H1 (cell line): ENCODE measurements around the gene SEC24A. TPM values are rescaled to one million over a fixed set of nuclear protein-coding genes. Genes with fewer than 3 reads are reported as not detected.

Experiments used
- CTCF ChIA-PET: fragments of 300-600 bp; sonication (Branson Sonifier 250); formaldehyde crosslinking; loops from one replicate; lab custom pipeline; 2021; ENCODE audit not compliant: partially characterized antibody; lab: Charles Lee
- POLR2A ChIA-PET: fragments of 300-600 bp; sonication (Branson Sonifier 250); formaldehyde crosslinking; loops from one replicate; lab custom pipeline; 2021; ENCODE audit warnings: inconsistent platforms; ENCODE audit not compliant: partially characterized antibody; lab: Charles Lee
- DNase-seq, 2 experiments: peaks; one replicate each; pipeline versions ENCODE4 v3.0.0 to v3.0.0-alpha.2; 2010 to 2022; ENCODE audit warnings: low spot score in 2 of 2, low read depth in 1 of 2, mixed read lengths in 1 of 2
- FAIRE-seq: peaks from 2 replicates; lab custom pipeline; 2011; peaks lifted over from hg19 to GRCh38; lab: Jason Lieb, UNC
- H2AFZ ChIP-seq: 2 replicates; pipeline ENCODE4 v1.8.1; 2012; ENCODE audit warnings: low read length, inconsistent platforms
- H2AK5ac ChIP-seq: 2 replicates; pipeline ENCODE4 v1.6.1; 2013; ENCODE audit warnings: low read depth, low read length
- H2BK120ac ChIP-seq: replicated peaks from 2 replicates; pipeline ENCODE3; 2013; ENCODE audit warnings: low read depth, low read length, inconsistent platforms
- H2BK12ac ChIP-seq: 2 replicates; pipeline ENCODE4 v1.6.1; 2013; ENCODE audit warnings: low read depth, low read length
- H2BK15ac ChIP-seq: 2 replicates; pipeline ENCODE4 v1.6.1; 2013; ENCODE audit warnings: low read length
- H2BK20ac ChIP-seq: 2 replicates; pipeline ENCODE4 v1.6.1; 2013; ENCODE audit warnings: low read length
- H2BK5ac ChIP-seq: 2 replicates; pipeline ENCODE4 v1.6.1; 2013; ENCODE audit warnings: low read depth, low read length
- H3K14ac ChIP-seq: 2 replicates; pipeline ENCODE4 v1.6.1; 2013; ENCODE audit warnings: inconsistent platforms; ENCODE audit not compliant: insufficient read length
- H3K18ac ChIP-seq: 2 replicates; pipeline ENCODE4 v1.6.1; 2013; ENCODE audit warnings: low read length; ENCODE audit errors: extremely low read depth
- H3K23ac ChIP-seq: 2 replicates; pipeline ENCODE4 v1.6.1; 2013; ENCODE audit warnings: inconsistent platforms; ENCODE audit not compliant: insufficient read length
- H3K23me2 ChIP-seq: 2 replicates; pipeline ENCODE4 v1.6.1; 2013; ENCODE audit warnings: low read depth, low read length
- H3K27ac ChIP-seq: 2 replicates; pipeline ENCODE4 v1.6.1; 2011; ENCODE audit warnings: low read depth, low read length, inconsistent platforms
- H3K27me3 ChIP-seq, 4 experiments: replicated peaks in 1 of 4; 1 replicate in 1 of 4; 2 replicates in 3 of 4; pipeline versions ENCODE4 v1.6.1 to v1.8.1; 2011 to 2013; ENCODE audit warnings: low read length in 3 of 4, mild to moderate bottlenecking in 3 of 4, inconsistent platforms in 2 of 4, mixed read lengths in 2 of 4, moderate library complexity in 1 of 4; ENCODE audit not compliant: control insufficient read depth in 3 of 4, insufficient read depth in 3 of 4; ENCODE audit errors: extremely low read depth in 1 of 4
- H3K36me3 ChIP-seq, 4 experiments: 2 replicates each; pipeline versions ENCODE4 v1.6.1 to v1.8.1; 2011 to 2013; ENCODE audit warnings: mild to moderate bottlenecking in 4 of 4, low read length in 3 of 4, moderate library complexity in 2 of 4, control low read depth in 1 of 4, inconsistent platforms in 1 of 4; ENCODE audit not compliant: insufficient read depth in 4 of 4, control insufficient read depth in 2 of 4
- H3K4ac ChIP-seq: replicated peaks from 2 replicates; pipeline ENCODE3; 2013; ENCODE audit warnings: low read length, low read depth, mixed read lengths, inconsistent platforms; ENCODE audit not compliant: insufficient read length
- H3K4me1 ChIP-seq, 4 experiments: replicated peaks in 1 of 4; 1 replicate in 1 of 4; 2 replicates in 3 of 4; pipeline versions ENCODE4 v1.6.1 to v1.8.1; 2011 to 2013; ENCODE audit warnings: low read length in 3 of 4, inconsistent platforms in 2 of 4, mixed read lengths in 1 of 4; ENCODE audit not compliant: insufficient read depth in 4 of 4, control insufficient read depth in 3 of 4
- H3K4me2 ChIP-seq, 2 experiments: 2 replicates each; pipeline versions ENCODE4 v1.6.1 to v1.8.1; 2011 to 2013; ENCODE audit warnings: low read depth in 2 of 2, low read length in 2 of 2, control low read depth in 1 of 2, inconsistent platforms in 1 of 2, mild to moderate bottlenecking in 1 of 2; ENCODE audit not compliant: insufficient read depth in 1 of 2
- H3K4me3 ChIP-seq, 4 experiments: fragments of 200-600, 300-600 bp in 1 of 4; sonication (generic), shearing (Covaris generic), sonication (Bioruptor Twin) in 1 of 4; 2 replicates each; pipeline versions ENCODE4 v1.5.1 to v1.8.1; 2011 to 2016; ENCODE audit warnings: low read length in 4 of 4, low read depth in 3 of 4, control low read depth in 2 of 4, inconsistent platforms in 2 of 4, mild to moderate bottlenecking in 2 of 4, mixed read lengths in 1 of 4, moderate library complexity in 1 of 4; ENCODE audit not compliant: insufficient read depth in 2 of 4; ENCODE audit errors: extremely low read depth in 1 of 4
- H3K56ac ChIP-seq: replicated peaks from 2 replicates; pipeline ENCODE3; 2013; ENCODE audit warnings: low read depth, mild to moderate bottlenecking, mixed read lengths, low read length, inconsistent platforms; ENCODE audit not compliant: insufficient read length
- H3K79me1 ChIP-seq: 2 replicates; pipeline ENCODE4 v1.6.1; 2013; ENCODE audit warnings: low read depth, low read length, control low read depth
- H3K79me2 ChIP-seq, 2 experiments: 2 replicates each; pipeline versions ENCODE4 v1.6.1 to v1.8.1; 2012 to 2013; ENCODE audit warnings: low read length in 2 of 2, mild to moderate bottlenecking in 2 of 2, inconsistent platforms in 1 of 2; ENCODE audit not compliant: insufficient read depth in 2 of 2, control insufficient read depth in 1 of 2
- H3K9ac ChIP-seq, 4 experiments: replicated peaks in 1 of 4; 1 replicate in 1 of 4; 2 replicates in 3 of 4; pipeline versions ENCODE4 v1.6.1 to v1.8.1; 2011 to 2013; ENCODE audit warnings: low read depth in 3 of 4, low read length in 3 of 4, control low read depth in 2 of 4, mild to moderate bottlenecking in 2 of 4, moderate library complexity in 2 of 4, inconsistent platforms in 1 of 4; ENCODE audit errors: extremely low read depth in 1 of 4
- H3K9me3 ChIP-seq, 2 experiments: 2 replicates each; pipeline versions ENCODE4 v1.6.1 to v1.8.1; 2012 to 2013; ENCODE audit warnings: mild to moderate bottlenecking in 2 of 2, moderate library complexity in 2 of 2, control low read depth in 1 of 2, inconsistent platforms in 1 of 2, low read depth in 1 of 2, low read length in 1 of 2, mixed read lengths in 1 of 2; ENCODE audit not compliant: insufficient read depth in 2 of 2
- H4K20me1 ChIP-seq, 2 experiments: replicated peaks in 1 of 2; 2 replicates each; pipeline versions ENCODE3 to v1.8.1; 2011 to 2013; ENCODE audit warnings: inconsistent platforms in 2 of 2, low read length in 2 of 2, mild to moderate bottlenecking in 1 of 2; ENCODE audit not compliant: insufficient read depth in 2 of 2, control insufficient read depth in 1 of 2
- H4K5ac ChIP-seq: 2 replicates; pipeline ENCODE4 v1.6.1; 2013; ENCODE audit warnings: low read length, low read depth, mixed read lengths, inconsistent platforms; ENCODE audit not compliant: insufficient read length
- H4K8ac ChIP-seq: 2 replicates; pipeline ENCODE4 v1.8.0; 2013; ENCODE audit warnings: mild to moderate bottlenecking, moderate library complexity, low read length, inconsistent platforms; ENCODE audit not compliant: insufficient read depth; ENCODE audit errors: extremely low read depth
- H4K91ac ChIP-seq: replicated peaks from 2 replicates; pipeline ENCODE3; 2013; ENCODE audit warnings: low read length, mixed read lengths, inconsistent platforms; ENCODE audit not compliant: insufficient read length
- CEBPB ChIP-seq: IDR thresholded peaks from 2 replicates; pipeline ENCODE4 v1.6.1; 2012; ENCODE audit warnings: low read depth, low read length
- CREB1 ChIP-seq: IDR thresholded peaks from 2 replicates; pipeline ENCODE4 v1.6.1; 2012; ENCODE audit warnings: inconsistent platforms
- KDM4A ChIP-seq: IDR thresholded peaks from one replicate; pipeline ENCODE4 v1.7.1; 2012; ENCODE audit warnings: low read depth, mild to moderate bottlenecking, moderate library complexity, low read length, inconsistent platforms; ENCODE audit not compliant: severe bottlenecking
- MAFK ChIP-seq: IDR thresholded peaks from 2 replicates; pipeline ENCODE4 v1.6.1; 2012; ENCODE audit warnings: low read depth, mild to moderate bottlenecking, improper control_type of control experiment, low read length
- RBBP5 ChIP-seq: IDR thresholded peaks from 2 replicates; pipeline ENCODE4 v1.7.1; 2012; ENCODE audit warnings: low read depth, mild to moderate bottlenecking, inconsistent platforms, low read length, moderate library complexity, borderline replicate concordance
- RNF2 ChIP-seq: fragments of 200-900, 300-1000 bp; sonication (generic); IDR thresholded peaks from 2 replicates; pipeline ENCODE4 v1.7.1; 2016; ENCODE audit warnings: borderline replicate concordance, low read depth, mild to moderate bottlenecking, antibody characterized with exemption, low read length; ENCODE audit not compliant: poor library complexity, severe bottlenecking; ENCODE audit errors: missing control alignments
- RXRA ChIP-seq: IDR thresholded peaks from 2 replicates; pipeline ENCODE4 v1.6.1; 2011; ENCODE audit warnings: low read depth, mild to moderate bottlenecking, low read length, moderate library complexity; ENCODE audit not compliant: insufficient read depth
- SIN3A ChIP-seq, 2 experiments: IDR thresholded peaks in 1 of 2; conservative IDR thresholded peaks in 1 of 2; 2 replicates each; pipeline ENCODE4 v1.6.1; 2011 to 2012; ENCODE audit warnings: low read length in 2 of 2, improper control_type of control experiment in 1 of 2, low read depth in 1 of 2, mild to moderate bottlenecking in 1 of 2
- SUZ12 ChIP-seq: fragments of 200-600 bp; sonication (generic); IDR thresholded peaks from 2 replicates; pipeline ENCODE4 v1.6.1; 2012; ENCODE audit warnings: mild to moderate bottlenecking, inconsistent platforms, low read length, moderate library complexity, mixed read lengths
- ZNF274 ChIP-seq: IDR thresholded peaks from 2 replicates; pipeline ENCODE4 v1.7.0; 2012; ENCODE audit warnings: low read length, borderline replicate concordance; ENCODE audit errors: extremely low read depth
- WGBS, 2 experiments: shearing (Covaris generic) in 1 of 2; methylation state at CpG; one replicate each; pipeline versions ENCODE4 v1.1.6 to v1.1.7; 2013 to 2015; ENCODE audit warnings: low lambda C conversion rate in 2 of 2, mixed read lengths in 2 of 2, inconsistent platforms in 1 of 2, low coverage in 1 of 2, missing lambda C conversion rate in 1 of 2; ENCODE audit not compliant: insufficient replicate concordance in 2 of 2, insufficient coverage in 1 of 2, insufficient read length in 1 of 2; ENCODE audit errors: extremely low coverage in 1 of 2, missing lambda C conversion rate in 1 of 2; 5-methylcytosine and 5-hydroxymethylcytosine counted together
- polyA plus RNA-seq, 7 experiments: library from polyadenylated mRNA; depleted of rRNA in 3 of 7; stranded (reverse) in 5 of 7; unstranded in 2 of 7; fragments of >200 nt in 5 of 7; fragments of 200-250 nt in 2 of 7; gene quantifications; 1 replicate in 5 of 7; 2 replicates in 1 of 7; 4 replicates in 1 of 7; pipeline versions ENCODE4 v1.2.1 to v1.2.3, GENCODE V29; 2011 to 2013; ENCODE audit warnings: missing spikeins in 2 of 7, mixed read lengths in 2 of 7
- total RNA-seq: library from RNA; stranded (reverse); fragmentation: NEBNext Ultra II Directional; extraction: Animal tissue kit (Norgen Biotek cat#: 25700); gene quantifications from 2 replicates; pipeline ENCODE4 v1.2.1, GENCODE V29; 2021

SEC24A gene
- total and polyA plus RNA-seq, 2 of the 8 experiments (the other 6 are each of a cell fraction or from before 2014, with no cell fraction given), result 18.8 to 33.7 TPM

GRCh38 chr5:134735243-134735642, 86.7 kb downstream of the SEC24A start:
- Histone ChIP-seq H3K79me2 (peaks cover 3 to 16% of the 10 kb centered on the region in 2 experiments; a peak in 3 of 4 replicates), H3K23ac (no peak overlapping the region), H4K20me1 (peaks cover 0 to 2% of the 10 kb centered on the region in 2 experiments), H3K9ac (no peak overlapping the region), H3K23me2 (0 out of 2 replicates have a peak, but pooled peaks cover 3% of the 10 kb centered on the region), H3K56ac (no peak overlapping the region), H3K14ac (no peak overlapping the region), H2AFZ (no peak overlapping the region), H3K4me1 (no peaks in the 10 kb centered on the region), H3K9me3 (no peaks in the 10 kb centered on the region), H3K4me2 (no peak overlapping the region), H3K79me1 (no peaks in the 10 kb centered on the region), H2BK5ac (no peak overlapping the region), H2BK15ac (no peak overlapping the region), H2BK12ac (no peak overlapping the region), H3K18ac (no peak overlapping the region), H3K4me3 (no peak overlapping the region), H2AK5ac (no peak overlapping the region), H2BK120ac (no peak overlapping the region), H3K4ac (no peak overlapping the region), H4K8ac (no peak overlapping the region), H3K36me3 (no peaks in the 10 kb centered on the region), H4K91ac (no peak overlapping the region), H4K5ac (no peak overlapping the region), H3K27ac (no peak overlapping the region), H3K27me3 (no peaks in the 10 kb centered on the region), H2BK20ac (no peak overlapping the region)
- TF ChIP-seq SIN3A (conservative IDR thresholded peaks at IDR 0.05 in 1 of 2, IDR thresholded peaks at IDR 0.05 in 1 of 2; ENCODE audit: low read depth in 1 of 2, low read length in 2 of 2) (no peak), RBBP5 (no peak), ZNF274 (no peak), MAFK (no peak), CEBPB (no peak; the same call in 1 of the 2 replicates), RNF2 (no peak), SUZ12 (no peak), RXRA (no peak), KDM4A (no peak), CREB1 (no peak)
- no peak for DNase-seq
- 91% methylated on average over 4 of the region's 4 CpGs; no CpG with 5 or more reads in 1 of the 2 experiments for WGBS, 2 experiments
- no peak for FAIRE-seq
- POLR2A ChIA-PET, result interaction anchor here (0.6 to 2.9 kb wide), 4 partner anchors 9 to 284 kb away, joined by 3 to 14 read pairs (median 3); partner anchors contain the start of gene DDX46
- CTCF ChIA-PET, result interaction anchor here (0.6 to 2.2 kb wide), 5 partner anchors 22 to 544 kb away, joined by 3 to 17 read pairs (median 3); no protein-coding TSS in a partner anchor
